ENCODE results near the gene SMYD3. TPM values are rescaled to one million over a fixed set of nuclear protein-coding genes. Genes with fewer than 3 reads are reported as not detected.

SMYD3 gene
- total and polyA plus RNA-seq, 5 donors = 6.8 to 11.6 (median 9.9) TPM

- DNase-seq (no peak), ATAC-seq (no peak)
- intact Hi-C loops (cut with DNase I) = loop anchor here in 1 of 4 donors (10.0 kb wide), 1 partner anchor 169 kb away; no protein-coding TSS in a partner anchor
- H3K27me3 ChIP-seq (ENCODE audit: control insufficient read depth, insufficient read depth) = no peaks in the 10 kb centered on the region
- no peak overlapping the region for H3K27ac ChIP-seq (ENCODE audit: low read length)
- no peak overlapping the region for H3K4me3 ChIP-seq (ENCODE audit: low read length)
- H3K9me3 ChIP-seq (ENCODE audit: control insufficient read depth, low read length) = no peaks in the 10 kb centered on the region
- WGBS = 91% methylated on average over 6 of the region's 6 CpGs
- H3K4me1 ChIP-seq (ENCODE audit: control insufficient read depth, insufficient read depth, low read length) = no peaks in the 10 kb centered on the region
Measured at GRCh38 chr1:245835386-245835785, 671.7 kb downstream of the SMYD3 start.

GRCh38 chr1:245834002-245834401 lies 673.1 kb downstream of the SMYD3 start:
- ATAC-seq = no peak
- Histone ChIP-seq H3K9me3 (ENCODE audit: control insufficient read depth, low read length) (no peaks in the 10 kb centered on the region), H3K27me3 (ENCODE audit: control insufficient read depth, insufficient read depth) (no peaks in the 10 kb centered on the region), H3K4me3 (ENCODE audit: low read length) (no peak overlapping the region), H3K27ac (ENCODE audit: low read length) (no peak overlapping the region), H3K4me1 (ENCODE audit: control insufficient read depth, insufficient read depth, low read length) (no peaks in the 10 kb centered on the region)
- intact Hi-C loops (cut with DNase I) = loop anchor here in 1 of 4 donors (10.0 kb wide), 1 partner anchor 171 kb away; no protein-coding TSS in a partner anchor
- 92% methylated on average over 5 of the region's 5 CpGs for WGBS
- no peak for DNase-seq

GRCh38 chr1:245832771-245833527 lies 674.1 kb downstream of the SMYD3 start:
- no peaks in the 10 kb centered on the region for H3K4me1 ChIP-seq (ENCODE audit: control insufficient read depth, insufficient read depth, low read length)
- H3K9me3 ChIP-seq (ENCODE audit: control insufficient read depth, low read length) = no peaks in the 10 kb centered on the region
- intact Hi-C loops (cut with DNase I) = loop anchor here in 1 of 4 donors (10.0 kb wide), 1 partner anchor 172 kb away; no protein-coding TSS in a partner anchor
- DNase-seq = no peak
- WGBS = 93% methylated on average over 7 of the region's 7 CpGs
- no peak overlapping the region for H3K27ac ChIP-seq (ENCODE audit: low read length)
- no peak for ATAC-seq
- H3K27me3 ChIP-seq (ENCODE audit: control insufficient read depth, insufficient read depth) = no peaks in the 10 kb centered on the region
- H3K4me3 ChIP-seq (ENCODE audit: low read length) = no peak overlapping the region

- intact Hi-C loops (cut with DNase I) = loop anchor here in 1 of 4 donors (10.0 kb wide), 1 partner anchor 173 kb away; no protein-coding TSS in a partner anchor
- Histone ChIP-seq H3K27ac (ENCODE audit: low read length) (no peak overlapping the region), H3K9me3 (ENCODE audit: control insufficient read depth, low read length) (no peaks in the 10 kb centered on the region), H3K4me1 (ENCODE audit: control insufficient read depth, insufficient read depth, low read length) (no peaks in the 10 kb centered on the region), H3K4me3 (ENCODE audit: low read length) (no peak overlapping the region), H3K27me3 (ENCODE audit: control insufficient read depth, insufficient read depth) (no peaks in the 10 kb centered on the region)
- no peak for ATAC-seq
- WGBS = 64% methylated on average over 9 of the region's 9 CpGs
- DNase-seq = no peak
Measured at GRCh38 chr1:245831518-245831917, 675.6 kb downstream of the SMYD3 start.

GRCh38 chr1:245829826-245830225 lies 677.3 kb downstream of the SMYD3 start:
- H3K27me3 ChIP-seq (ENCODE audit: control insufficient read depth, insufficient read depth) = no peaks in the 10 kb centered on the region
- intact Hi-C loops (cut with DNase I) = loop anchor here in 2 of 4 donors (10.0 kb wide), 1 partner anchor 175 kb away; no protein-coding TSS in a partner anchor
- no peak for DNase-seq
- H3K9me3 ChIP-seq (ENCODE audit: control insufficient read depth, low read length) = no peaks in the 10 kb centered on the region
- no peaks in the 10 kb centered on the region for H3K4me1 ChIP-seq (ENCODE audit: control insufficient read depth, insufficient read depth, low read length)
- no peak overlapping the region for H3K27ac ChIP-seq (ENCODE audit: low read length)
- H3K4me3 ChIP-seq (ENCODE audit: low read length) = no peak overlapping the region
- no peak for ATAC-seq

- Histone ChIP-seq H3K4me3 (ENCODE audit: low read length) (no peak overlapping the region), H3K9me3 (ENCODE audit: control insufficient read depth, low read length) (no peaks in the 10 kb centered on the region), H3K4me1 (ENCODE audit: control insufficient read depth, insufficient read depth, low read length) (no peaks in the 10 kb centered on the region), H3K27ac (ENCODE audit: low read length) (no peak overlapping the region), H3K27me3 (ENCODE audit: control insufficient read depth, insufficient read depth) (no peaks in the 10 kb centered on the region)
- ATAC-seq = no peak
- 93% methylated on average over 3 of the region's 3 CpGs for WGBS
- intact Hi-C loops (cut with DNase I) = loop anchor here in 1 of 4 donors (10.0 kb wide), 1 partner anchor 176 kb away; no protein-coding TSS in a partner anchor
- DNase-seq = no peak
Measured at GRCh38 chr1:245829194-245829593, 677.9 kb downstream of the SMYD3 start.

- 94% methylated on average over 10 of the region's 10 CpGs for WGBS
- H3K9me3 ChIP-seq (ENCODE audit: control insufficient read depth, low read length) = no peaks in the 10 kb centered on the region
- intact Hi-C loops (cut with DNase I) = loop anchor here in 1 of 4 donors (10.0 kb wide), 1 partner anchor 178 kb away; no protein-coding TSS in a partner anchor
- ATAC-seq (no peak), DNase-seq (no peak)
- H3K27ac ChIP-seq (ENCODE audit: low read length) = no peak overlapping the region
- H3K4me1 ChIP-seq (ENCODE audit: control insufficient read depth, insufficient read depth, low read length) = no peaks in the 10 kb centered on the region
- no peak overlapping the region for H3K4me3 ChIP-seq (ENCODE audit: low read length)
- no peaks in the 10 kb centered on the region for H3K27me3 ChIP-seq (ENCODE audit: control insufficient read depth, insufficient read depth)
Measured at GRCh38 chr1:245827301-245827700, 679.8 kb downstream of the SMYD3 start.

GRCh38 chr1:245825128-245825901 lies 681.8 kb downstream of the SMYD3 start:
- Histone ChIP-seq H3K4me1 (ENCODE audit: control insufficient read depth, insufficient read depth, low read length) (no peaks in the 10 kb centered on the region), H3K9me3 (ENCODE audit: control insufficient read depth, low read length) (no peaks in the 10 kb centered on the region), H3K27me3 (ENCODE audit: control insufficient read depth, insufficient read depth) (no peaks in the 10 kb centered on the region), H3K4me3 (ENCODE audit: low read length) (no peak overlapping the region), H3K27ac (ENCODE audit: low read length) (no peak overlapping the region)
- intact Hi-C loops (cut with DNase I) = loop anchor here in 1 of 4 donors (10.0 kb wide), 1 partner anchor 179 kb away; no protein-coding TSS in a partner anchor
- WGBS = 63% methylated on average over 13 of the region's 13 CpGs
- peak in 1 of 2 donors; percentile 69 for ATAC-seq
- DNase-seq = no peak

GRCh38 chr1:245823408-245824147 lies 683.5 kb downstream of the SMYD3 start:
- no peak for ATAC-seq
- no peak for DNase-seq
- no peaks in the 10 kb centered on the region for H3K4me1 ChIP-seq (ENCODE audit: control insufficient read depth, insufficient read depth, low read length)
- no peaks in the 10 kb centered on the region for H3K9me3 ChIP-seq (ENCODE audit: control insufficient read depth, low read length)
- no peak overlapping the region for H3K27ac ChIP-seq (ENCODE audit: low read length)
- intact Hi-C loops (cut with DNase I) = loop anchor here in 1 of 4 donors (10.0 kb wide), 1 partner anchor 181 kb away; no protein-coding TSS in a partner anchor
- 89% methylated on average over 13 of the region's 13 CpGs for WGBS
- H3K4me3 ChIP-seq (ENCODE audit: low read length) = no peak overlapping the region
- no peaks in the 10 kb centered on the region for H3K27me3 ChIP-seq (ENCODE audit: control insufficient read depth, insufficient read depth)

- intact Hi-C loops (cut with DNase I) = loop anchor here in 1 of 4 donors (10.0 kb wide), 1 partner anchor 182 kb away; no protein-coding TSS in a partner anchor
Measured at GRCh38 chr1:245822996-245823395, 684.1 kb downstream of the SMYD3 start.

More at GRCh38 chr1:245822996-245823395, 684.1 kb downstream of the SMYD3 start:
- DNase-seq (no peak), ATAC-seq (peak in 1 of 2 donors; percentile 46)
- Histone ChIP-seq H3K9me3 (ENCODE audit: control insufficient read depth, low read length) (no peaks in the 10 kb centered on the region), H3K4me1 (ENCODE audit: control insufficient read depth, insufficient read depth, low read length) (no peaks in the 10 kb centered on the region), H3K27ac (ENCODE audit: low read length) (no peak overlapping the region), H3K27me3 (ENCODE audit: control insufficient read depth, insufficient read depth) (no peaks in the 10 kb centered on the region), H3K4me3 (ENCODE audit: low read length) (no peak overlapping the region)
- WGBS = 82% methylated on average over 11 of the region's 11 CpGs
